C4-2B (cell line): ENCODE measurements around the gene FGF8.

Experiments used
- CTCF ChIP-seq: fragments of 450-650 bp; conservative IDR thresholded peaks from 2 replicates; pipeline ENCODE4 v1.5.1; 2017; ENCODE audit warnings: mild to moderate bottlenecking
- ZFX ChIP-seq: fragments of 450-650 bp; IDR thresholded peaks from 2 replicates; pipeline ENCODE4 v1.6.1; 2017

- TF ChIP-seq CTCF = no peak
- TF ChIP-seq ZFX = no peak
Measured at GRCh38 chr10:101762736-101763135, 13.2 kb downstream of the FGF8 start.
